ENCODE data around the gene ADAM23. TPM values are rescaled to one million over a fixed set of nuclear protein-coding genes. Genes with fewer than 3 reads are reported as not detected.

ADAM23 gene
- total and polyA plus RNA-seq, 2 experiments from 2014 or later = 11.8 to 15.9 TPM

- no peak for TF ChIP-seq CTCF (conservative IDR thresholded peaks at IDR 0.05; ENCODE audit: low read depth in 2 of 2)
Measured at GRCh38 chr2:206533977-206534376, 90.6 kb downstream of the ADAM23 start (continued).

GRCh38 chr2:206535260-206535986, 92.1 kb downstream of the ADAM23 start:
- no peak for TF ChIP-seq NANOG (IDR thresholded peaks at IDR 0.05; ENCODE audit: borderline replicate concordance)
- TF ChIP-seq, protein P1, sequence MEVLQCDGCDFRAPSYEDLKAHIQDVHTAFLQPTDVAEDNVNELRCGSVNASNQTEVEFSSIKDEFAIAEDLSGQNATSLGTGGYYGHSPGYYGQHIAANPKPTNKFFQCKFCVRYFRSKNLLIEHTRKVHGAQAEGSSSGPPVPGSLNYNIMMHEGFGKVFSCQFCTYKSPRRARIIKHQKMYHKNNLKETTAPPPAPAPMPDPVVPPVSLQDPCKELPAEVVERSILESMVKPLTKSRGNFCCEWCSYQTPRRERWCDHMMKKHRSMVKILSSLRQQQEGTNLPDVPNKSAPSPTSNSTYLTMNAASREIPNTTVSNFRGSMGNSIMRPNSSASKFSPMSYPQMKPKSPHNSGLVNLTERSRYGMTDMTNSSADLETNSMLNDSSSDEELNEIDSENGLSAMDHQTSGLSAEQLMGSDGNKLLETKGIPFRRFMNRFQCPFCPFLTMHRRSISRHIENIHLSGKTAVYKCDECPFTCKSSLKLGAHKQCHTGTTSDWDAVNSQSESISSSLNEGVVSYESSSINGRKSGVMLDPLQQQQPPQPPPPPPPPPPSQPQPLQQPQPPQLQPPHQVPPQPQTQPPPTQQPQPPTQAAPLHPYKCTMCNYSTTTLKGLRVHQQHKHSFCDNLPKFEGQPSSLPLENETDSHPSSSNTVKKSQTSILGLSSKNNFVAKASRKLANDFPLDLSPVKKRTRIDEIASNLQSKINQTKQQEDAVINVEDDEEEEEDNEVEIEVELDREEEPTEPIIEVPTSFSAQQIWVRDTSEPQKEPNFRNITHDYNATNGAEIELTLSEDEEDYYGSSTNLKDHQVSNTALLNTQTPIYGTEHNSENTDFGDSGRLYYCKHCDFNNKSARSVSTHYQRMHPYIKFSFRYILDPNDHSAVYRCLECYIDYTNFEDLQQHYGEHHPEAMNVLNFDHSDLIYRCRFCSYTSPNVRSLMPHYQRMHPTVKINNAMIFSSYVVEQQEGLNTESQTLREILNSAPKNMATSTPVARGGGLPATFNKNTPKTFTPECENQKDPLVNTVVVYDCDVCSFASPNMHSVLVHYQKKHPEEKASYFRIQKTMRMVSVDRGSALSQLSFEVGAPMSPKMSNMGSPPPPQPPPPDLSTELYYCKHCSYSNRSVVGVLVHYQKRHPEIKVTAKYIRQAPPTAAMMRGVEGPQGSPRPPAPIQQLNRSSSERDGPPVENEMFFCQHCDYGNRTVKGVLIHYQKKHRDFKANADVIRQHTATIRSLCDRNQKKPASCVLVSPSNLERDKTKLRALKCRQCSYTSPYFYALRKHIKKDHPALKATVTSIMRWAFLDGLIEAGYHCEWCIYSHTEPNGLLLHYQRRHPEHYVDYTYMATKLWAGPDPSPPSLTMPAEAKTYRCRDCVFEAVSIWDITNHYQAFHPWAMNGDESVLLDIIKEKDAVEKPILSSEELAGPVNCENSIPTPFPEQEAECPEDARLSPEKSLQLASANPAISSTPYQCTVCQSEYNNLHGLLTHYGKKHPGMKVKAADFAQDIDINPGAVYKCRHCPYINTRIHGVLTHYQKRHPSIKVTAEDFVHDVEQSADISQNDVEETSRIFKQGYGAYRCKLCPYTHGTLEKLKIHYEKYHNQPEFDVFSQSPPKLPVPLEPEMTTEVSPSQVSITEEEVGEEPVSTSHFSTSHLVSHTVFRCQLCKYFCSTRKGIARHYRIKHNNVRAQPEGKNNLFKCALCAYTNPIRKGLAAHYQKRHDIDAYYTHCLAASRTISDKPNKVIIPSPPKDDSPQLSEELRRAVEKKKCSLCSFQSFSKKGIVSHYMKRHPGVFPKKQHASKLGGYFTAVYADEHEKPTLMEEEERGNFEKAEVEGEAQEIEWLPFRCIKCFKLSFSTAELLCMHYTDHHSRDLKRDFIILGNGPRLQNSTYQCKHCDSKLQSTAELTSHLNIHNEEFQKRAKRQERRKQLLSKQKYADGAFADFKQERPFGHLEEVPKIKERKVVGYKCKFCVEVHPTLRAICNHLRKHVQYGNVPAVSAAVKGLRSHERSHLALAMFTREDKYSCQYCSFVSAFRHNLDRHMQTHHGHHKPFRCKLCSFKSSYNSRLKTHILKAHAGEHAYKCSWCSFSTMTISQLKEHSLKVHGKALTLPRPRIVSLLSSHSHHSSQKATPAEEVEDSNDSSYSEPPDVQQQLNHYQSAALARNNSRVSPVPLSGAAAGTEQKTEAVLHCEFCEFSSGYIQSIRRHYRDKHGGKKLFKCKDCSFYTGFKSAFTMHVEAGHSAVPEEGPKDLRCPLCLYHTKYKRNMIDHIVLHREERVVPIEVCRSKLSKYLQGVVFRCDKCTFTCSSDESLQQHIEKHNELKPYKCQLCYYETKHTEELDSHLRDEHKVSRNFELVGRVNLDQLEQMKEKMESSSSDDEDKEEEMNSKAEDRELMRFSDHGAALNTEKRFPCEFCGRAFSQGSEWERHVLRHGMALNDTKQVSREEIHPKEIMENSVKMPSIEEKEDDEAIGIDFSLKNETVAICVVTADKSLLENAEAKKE (CRISPR knock-in tag; IDR thresholded peaks at IDR 0.05) = no peak
- no peak for TF ChIP-seq CTCF (conservative IDR thresholded peaks at IDR 0.05; ENCODE audit: low read depth in 2 of 2)
- TF ChIP-seq REST (IDR thresholded peaks at IDR 0.05; ENCODE audit: unreplicated experiment) = no peak
- Histone ChIP-seq H3K36me3 (ENCODE audit: insufficient read depth) (no peaks in the 10 kb centered on the region), H3K79me2 (replicated peaks; ENCODE audit: insufficient read depth) (no peaks in the 10 kb centered on the region), H3K4me2 (no peak overlapping the region), H3F3A (replicated peaks; ENCODE audit: low read depth) (no peaks in the 10 kb centered on the region), H3K27me3 (ENCODE audit: insufficient read depth) (no peaks in the 10 kb centered on the region), H3K9me2 (ENCODE audit: insufficient read depth) (no peaks in the 10 kb centered on the region), H3K27ac (ENCODE audit: low read depth) (no peak overlapping the region), H3K4me3 (no peak overlapping the region), H4K20me1 (replicated peaks; ENCODE audit: insufficient read depth) (no peaks in the 10 kb centered on the region), H2AFZ (no peak overlapping the region), H3K4me1 (ENCODE audit: insufficient read depth) (peaks cover 16% of the 10 kb centered on the region)
- no peaks in the 10 kb centered on the region for H3K36me3 Mint-ChIP-seq (ENCODE audit: low read depth)
- ATAC-seq = no peak
- peaks cover 12% of the 10 kb centered on the region; the same call in 2 of the 3 replicates for H3K4me1 Mint-ChIP-seq
- H3K27me3 Mint-ChIP-seq (ENCODE audit: insufficient read depth, low read depth, poor library complexity) = no peaks in the 10 kb centered on the region
- H3K9me3 Mint-ChIP-seq = no peaks in the 10 kb centered on the region
- H3K27ac Mint-ChIP-seq = no peak overlapping the region
- no peak overlapping the region for H3K4me3 Mint-ChIP-seq
- no peak for DNase-seq (ENCODE audit: low spot score)

Data from GM23338 (cell line).